ENCODE measurements around the gene MAPK1. TPM values are rescaled to one million over a fixed set of nuclear protein-coding genes. Genes with fewer than 3 reads are reported as not detected.

The MAPK1 gene
- total RNA-seq, 1 experiment from 2014 or later = 139 TPM

DNA sequence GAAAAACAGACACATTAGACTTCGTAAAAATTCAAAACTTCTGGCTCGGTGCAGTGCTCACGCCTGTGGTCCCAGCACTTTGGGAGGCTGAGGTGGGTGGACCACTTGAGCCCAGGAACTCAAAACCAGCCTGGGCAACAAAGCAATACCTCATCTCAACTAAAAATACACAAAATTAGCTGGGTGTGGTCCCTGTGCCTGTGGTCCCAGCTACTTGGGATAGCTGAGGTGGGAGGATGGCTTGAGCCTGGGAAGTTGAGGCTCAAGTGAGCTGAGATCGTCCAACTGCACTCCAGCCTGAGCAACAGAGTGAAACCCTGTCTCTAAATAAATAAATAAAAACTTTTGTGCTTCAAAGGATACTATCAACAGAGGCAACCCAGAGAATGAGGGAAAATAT is 155.6 kb downstream of the MAPK1 start:
- intact Hi-C loops (cut with micrococcal nuclease; ENCODE audit: unreplicated experiment) = loop anchor here (2.0 to 5.0 kb wide), 2 partner anchors 50 to 241 kb away; partner anchors contain the start of gene PPM1F
- DNase-seq (ENCODE audit: low spot score) = no peak
- ChIA-PET CTCF (interaction anchor here (0.6 kb wide), 1 partner anchor 730 kb away, joined by 3 read pairs; the partner anchor contains the start of gene LZTR1), POLR2A (ENCODE audit: low non-redundant PET) (no interaction called here)
- no peaks in the 10 kb centered on the region for H3K36me3 ChIP-seq (ENCODE audit: insufficient read depth, low read length, poor library complexity, severe bottlenecking)
- TF ChIP-seq, protein P1, sequence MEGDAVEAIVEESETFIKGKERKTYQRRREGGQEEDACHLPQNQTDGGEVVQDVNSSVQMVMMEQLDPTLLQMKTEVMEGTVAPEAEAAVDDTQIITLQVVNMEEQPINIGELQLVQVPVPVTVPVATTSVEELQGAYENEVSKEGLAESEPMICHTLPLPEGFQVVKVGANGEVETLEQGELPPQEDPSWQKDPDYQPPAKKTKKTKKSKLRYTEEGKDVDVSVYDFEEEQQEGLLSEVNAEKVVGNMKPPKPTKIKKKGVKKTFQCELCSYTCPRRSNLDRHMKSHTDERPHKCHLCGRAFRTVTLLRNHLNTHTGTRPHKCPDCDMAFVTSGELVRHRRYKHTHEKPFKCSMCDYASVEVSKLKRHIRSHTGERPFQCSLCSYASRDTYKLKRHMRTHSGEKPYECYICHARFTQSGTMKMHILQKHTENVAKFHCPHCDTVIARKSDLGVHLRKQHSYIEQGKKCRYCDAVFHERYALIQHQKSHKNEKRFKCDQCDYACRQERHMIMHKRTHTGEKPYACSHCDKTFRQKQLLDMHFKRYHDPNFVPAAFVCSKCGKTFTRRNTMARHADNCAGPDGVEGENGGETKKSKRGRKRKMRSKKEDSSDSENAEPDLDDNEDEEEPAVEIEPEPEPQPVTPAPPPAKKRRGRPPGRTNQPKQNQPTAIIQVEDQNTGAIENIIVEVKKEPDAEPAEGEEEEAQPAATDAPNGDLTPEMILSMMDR (conservative IDR thresholded peaks at IDR 0.05; ENCODE audit: low read depth, low read length) = no peak
- TF ChIP-seq EZH2 (IDR thresholded peaks at IDR 0.05; ENCODE audit: borderline replicate concordance, low read depth, low read length, poor library complexity, severe bottlenecking) = no peak
- no peak overlapping the region for H3K4me3 ChIP-seq (ENCODE audit: low read depth, low read length, poor library complexity, severe bottlenecking)
- H3K27me3 ChIP-seq (replicated peaks; ENCODE audit: insufficient read depth, low read depth, low read length, poor library complexity) = no peaks in the 10 kb centered on the region
- H3K27ac ChIP-seq (ENCODE audit: low read depth, low read length, poor library complexity, severe bottlenecking) = no peak overlapping the region
- no TSS peak for BruUV-seq (replicated peaks)
- no peaks in the 10 kb centered on the region for H3K9me3 ChIP-seq (ENCODE audit: low read depth, low read length, poor library complexity, severe bottlenecking)
- H3K4me1 ChIP-seq (ENCODE audit: insufficient read depth, low read length, poor library complexity, severe bottlenecking) = peaks cover 4% of the 10 kb centered on the region

DNA sequence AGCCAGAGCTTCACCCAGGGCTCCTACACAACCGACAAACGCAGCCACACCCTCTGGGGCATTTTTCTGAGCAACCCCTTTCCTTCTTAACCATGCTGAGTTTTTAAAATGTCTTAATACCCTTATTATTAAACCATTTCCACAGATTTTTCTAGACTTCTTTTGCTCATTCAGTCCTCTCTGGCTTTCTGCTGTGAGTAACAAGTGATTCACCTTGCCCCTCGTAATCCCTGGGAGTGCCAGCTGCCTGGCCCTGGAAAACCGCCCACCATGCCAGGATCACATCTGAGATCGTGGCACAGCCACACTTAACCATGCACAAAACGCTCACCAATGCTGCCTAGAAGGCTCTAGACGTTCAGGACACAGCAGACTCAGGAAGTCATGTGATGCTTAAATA is 157.3 kb downstream of the MAPK1 start:
- BruUV-seq (replicated peaks) = no TSS peak
- Histone ChIP-seq H3K4me1 (ENCODE audit: insufficient read depth, low read length, poor library complexity, severe bottlenecking) (peaks cover 4% of the 10 kb centered on the region), H3K27ac (ENCODE audit: low read depth, low read length, poor library complexity, severe bottlenecking) (no peak overlapping the region), H3K27me3 (replicated peaks; ENCODE audit: insufficient read depth, low read depth, low read length, poor library complexity) (no peaks in the 10 kb centered on the region), H3K9me3 (ENCODE audit: low read depth, low read length, poor library complexity, severe bottlenecking) (no peaks in the 10 kb centered on the region), H3K4me3 (ENCODE audit: low read depth, low read length, poor library complexity, severe bottlenecking) (no peak overlapping the region), H3K36me3 (ENCODE audit: insufficient read depth, low read length, poor library complexity, severe bottlenecking) (no peaks in the 10 kb centered on the region)
- TF ChIP-seq, protein P1 (conservative IDR thresholded peaks at IDR 0.05; ENCODE audit: low read depth, low read length) = no peak
- TF ChIP-seq EZH2 (IDR thresholded peaks at IDR 0.05; ENCODE audit: borderline replicate concordance, low read depth, low read length, poor library complexity, severe bottlenecking) = no peak
- CTCF ChIA-PET = no interaction called here
- POLR2A ChIA-PET (ENCODE audit: low non-redundant PET) = no interaction called here
- no peak for DNase-seq (ENCODE audit: low spot score)
- intact Hi-C loops (cut with micrococcal nuclease; ENCODE audit: unreplicated experiment) = loop anchor here (5.0 kb wide), 1 partner anchor 52 kb away; no protein-coding TSS in a partner anchor

DNA sequence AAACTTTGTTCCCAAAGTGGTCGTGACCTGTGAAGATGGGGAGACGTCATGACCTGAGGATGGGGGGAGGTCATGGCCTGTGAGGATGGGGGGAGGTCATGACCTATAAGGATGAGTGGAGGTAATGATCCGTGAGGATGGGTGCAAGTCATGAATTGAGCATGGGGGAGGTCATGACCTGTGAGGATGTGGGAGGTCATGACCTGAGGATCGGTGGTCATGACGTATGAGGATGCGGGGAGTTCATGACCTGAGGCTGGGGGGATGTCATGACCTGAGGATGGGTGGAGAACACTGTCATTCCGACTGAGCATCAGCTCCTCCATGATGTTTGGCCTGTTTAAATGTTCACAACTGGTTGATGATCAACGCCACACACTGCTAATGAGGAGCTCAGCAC is 157.8 kb downstream of the MAPK1 start:
- ChIA-PET CTCF (no interaction called here), POLR2A (ENCODE audit: low non-redundant PET) (no interaction called here)
- no TSS peak for BruUV-seq (replicated peaks)
- no peaks in the 10 kb centered on the region for H3K27me3 ChIP-seq (replicated peaks; ENCODE audit: insufficient read depth, low read depth, low read length, poor library complexity)
- no peak overlapping the region for H3K27ac ChIP-seq (ENCODE audit: low read depth, low read length, poor library complexity, severe bottlenecking)
- H3K4me1 ChIP-seq (ENCODE audit: insufficient read depth, low read length, poor library complexity, severe bottlenecking) = peaks cover 4% of the 10 kb centered on the region
- intact Hi-C loops (cut with micrococcal nuclease; ENCODE audit: unreplicated experiment) = loop anchor here (5.0 kb wide), 1 partner anchor 53 kb away; no protein-coding TSS in a partner anchor
- no peak for TF ChIP-seq EZH2 (IDR thresholded peaks at IDR 0.05; ENCODE audit: borderline replicate concordance, low read depth, low read length, poor library complexity, severe bottlenecking)
- TF ChIP-seq, protein P1 (conservative IDR thresholded peaks at IDR 0.05; ENCODE audit: low read depth, low read length) = no peak
- H3K4me3 ChIP-seq (ENCODE audit: low read depth, low read length, poor library complexity, severe bottlenecking) = no peak overlapping the region
- H3K36me3 ChIP-seq (ENCODE audit: insufficient read depth, low read length, poor library complexity, severe bottlenecking) = no peaks in the 10 kb centered on the region
- DNase-seq (ENCODE audit: low spot score) = no peak
- H3K9me3 ChIP-seq (ENCODE audit: low read depth, low read length, poor library complexity, severe bottlenecking) = no peaks in the 10 kb centered on the region
